GM21529 (cell line): ENCODE data around the gene PDE4D.

Experiments
- ATAC-seq: cut with Tn5 transposase; IDR thresholded peaks from one replicate; pipeline ENCODE4 v1.9.1; 2021; ENCODE audit not compliant: unreplicated experiment

The PDE4D gene

GRCh38 chr5:59893429-59894227 lies at the start of gene PDE4D:
TSS of gene PDE4D (minus strand) at chr5:59893726.
- ATAC-seq: no peak

- peak; percentile 45 for ATAC-seq
These were observed 44.1 kb upstream of the PDE4D start for GRCh38 chr5:59937633-59938032.

- no peak for ATAC-seq
These were observed 29.9 kb upstream of the PDE4D start for GRCh38 chr5:59923465-59923864.

GRCh38 chr5:59922220-59922619 lies 28.7 kb upstream of the PDE4D start:
- no peak for ATAC-seq

GRCh38 chr5:59921816-59922215 lies 28.3 kb upstream of the PDE4D start:
- ATAC-seq: no peak

- no peak for ATAC-seq
These were observed 26.0 kb upstream of the PDE4D start for GRCh38 chr5:59919484-59919883.

GRCh38 chr5:59917121-59917520 lies 23.6 kb upstream of the PDE4D start:
- no peak for ATAC-seq

GRCh38 chr5:59905188-59905587 lies 11.7 kb upstream of the PDE4D start:
- no peak for ATAC-seq

GRCh38 chr5:59897075-59897474 lies 3.5 kb upstream of the PDE4D start:
- ATAC-seq: no peak

GRCh38 chr5:59891962-59892643 lies 1.4 kb downstream of the PDE4D start:
- no peak for ATAC-seq

- no peak for ATAC-seq
These were observed 6.3 kb downstream of the PDE4D start for GRCh38 chr5:59887274-59887673.

- no peak for ATAC-seq
These were observed 18.9 kb downstream of the PDE4D start for GRCh38 chr5:59874675-59875074.

GRCh38 chr5:59873113-59873512 lies 20.4 kb downstream of the PDE4D start:
- no peak for ATAC-seq

- no peak for ATAC-seq
These were observed 26.9 kb downstream of the PDE4D start for GRCh38 chr5:59866661-59867060.

GRCh38 chr5:59864718-59865117 lies 28.8 kb downstream of the PDE4D start:
- ATAC-seq: no peak

GRCh38 chr5:59863777-59864176 lies 29.7 kb downstream of the PDE4D start:
- no peak for ATAC-seq

GRCh38 chr5:59856358-59856757 lies 37.2 kb downstream of the PDE4D start:
- no peak for ATAC-seq

GRCh38 chr5:59850766-59851165 lies 42.8 kb downstream of the PDE4D start:
- no peak for ATAC-seq

GRCh38 chr5:59847586-59847985 lies 45.9 kb downstream of the PDE4D start:
- ATAC-seq: no peak

GRCh38 chr5:59845730-59846129 lies 47.8 kb downstream of the PDE4D start:
- ATAC-seq: no peak

- ATAC-seq: no peak
These were observed 49.9 kb downstream of the PDE4D start for GRCh38 chr5:59843511-59844213.

- ATAC-seq: no peak
These were observed 50.5 kb downstream of the PDE4D start for GRCh38 chr5:59842999-59843398.
